SW 1271 (cell line): ENCODE measurements around the gene ARL15.

ENCODE experiments used
- DNase-seq, 2 experiments: peaks; one replicate each; lab custom pipeline; 2025; lab: John Stamatoyannopoulos, UW

The ARL15 gene

DNA sequence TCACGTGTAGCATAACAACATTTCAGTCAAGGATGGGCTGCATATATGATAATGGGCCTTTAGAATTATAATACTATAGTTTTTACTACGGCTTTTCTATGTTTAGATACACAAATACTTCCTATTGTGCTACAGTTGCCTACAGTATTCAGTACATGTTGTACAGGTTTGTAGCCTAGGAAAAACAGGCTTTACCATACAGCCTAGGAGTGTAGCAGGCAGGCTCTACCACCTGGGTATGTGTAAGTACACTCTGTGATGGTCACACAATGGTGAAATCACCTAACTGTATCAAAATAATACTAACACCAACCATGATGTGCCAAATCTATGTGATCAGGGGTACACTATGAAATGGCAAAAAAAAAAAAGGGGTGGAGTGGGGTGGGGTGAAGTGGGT is 372.9 kb downstream of the ARL15 start:
- no peak for DNase-seq

DNA sequence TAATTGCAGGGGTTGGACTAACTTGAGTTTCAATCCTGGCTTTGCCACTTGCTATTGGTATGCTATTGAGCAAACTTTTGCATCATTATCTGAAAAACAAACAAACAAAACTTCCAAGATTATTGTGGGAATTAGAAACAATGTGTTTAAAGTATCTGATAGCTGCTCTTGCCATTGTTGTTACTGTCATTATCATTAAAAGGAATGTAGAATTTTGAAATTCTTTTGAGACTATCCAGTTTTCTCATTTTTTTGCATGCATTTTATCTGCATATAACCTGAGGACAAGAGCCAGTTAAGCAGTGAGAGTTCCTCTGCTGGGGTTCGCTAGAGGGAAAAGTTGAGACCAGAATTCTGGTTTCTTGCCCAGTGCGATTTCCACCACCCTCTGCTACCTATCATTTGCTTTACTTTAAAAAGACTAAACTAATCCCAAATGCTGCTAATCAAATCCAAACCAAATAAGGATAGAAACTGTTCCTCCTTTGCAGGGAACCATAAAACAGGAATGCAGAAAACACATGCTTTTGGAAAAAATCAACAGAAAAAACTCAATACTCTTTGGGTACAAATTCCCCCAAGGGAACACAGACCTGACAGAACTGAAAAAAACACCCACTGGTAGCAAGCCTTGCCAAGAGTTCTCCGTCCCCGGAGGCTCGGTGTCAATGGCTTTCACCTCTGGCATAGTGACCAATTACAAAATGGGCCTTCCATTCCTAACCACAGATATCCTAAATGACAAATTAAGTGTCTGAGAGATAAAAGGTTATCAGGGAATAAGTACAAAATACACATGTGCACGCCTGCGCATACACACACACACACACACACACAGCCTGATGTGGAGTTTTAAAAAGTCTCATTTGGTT is 373.7 kb downstream of the ARL15 start:
- no peak for DNase-seq

DNA sequence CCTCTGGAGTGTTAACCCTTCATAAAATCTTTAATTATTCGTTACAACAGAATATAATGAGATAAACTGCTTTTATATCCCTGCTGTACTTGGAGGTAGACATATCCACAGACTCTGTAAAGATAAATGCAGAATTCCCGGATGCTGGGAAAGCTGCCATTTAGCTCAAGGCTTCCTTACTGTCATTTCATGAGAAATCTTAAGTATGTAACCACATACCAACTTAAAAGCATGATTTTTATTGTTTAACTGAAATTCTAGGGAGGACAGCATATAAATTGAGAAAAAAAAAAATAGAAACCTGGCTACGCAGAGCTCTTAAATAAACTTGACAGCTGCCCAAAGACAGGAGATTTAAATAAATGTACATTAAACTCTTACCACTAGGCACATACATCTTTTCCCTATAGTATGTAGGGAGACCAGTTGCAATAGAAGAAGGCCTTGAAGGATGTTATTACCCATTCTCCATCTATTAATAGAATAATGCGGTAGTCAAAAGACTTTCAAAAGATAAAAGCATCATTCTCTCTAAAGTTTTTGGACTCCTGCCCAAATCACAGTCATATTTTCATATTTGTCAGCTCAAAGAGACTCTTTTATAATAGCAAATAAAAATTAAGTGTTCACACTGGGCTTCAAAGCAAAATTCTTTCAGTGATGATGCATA is 376.1 kb downstream of the ARL15 start:
- DNase-seq: no peak

DNA sequence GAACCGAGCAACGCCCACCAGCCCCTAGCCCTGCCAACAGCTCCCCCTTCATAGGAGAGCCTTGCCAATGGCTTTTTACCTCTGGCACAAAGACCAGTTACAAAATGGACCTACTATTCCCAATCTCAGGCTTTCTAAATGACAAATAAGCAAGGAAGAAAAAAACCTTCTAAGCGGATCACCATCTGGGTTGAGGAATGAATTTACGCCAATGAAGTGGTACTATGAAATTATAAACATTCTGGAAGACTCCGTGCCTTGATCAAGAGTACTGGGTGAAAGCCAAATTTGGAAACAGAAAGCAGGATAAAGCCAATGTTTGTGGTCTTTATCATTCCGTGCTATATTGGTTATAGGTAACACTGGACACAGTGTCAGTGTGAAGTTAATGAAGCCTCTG is 378.0 kb downstream of the ARL15 start:
- DNase-seq: no peak

DNA sequence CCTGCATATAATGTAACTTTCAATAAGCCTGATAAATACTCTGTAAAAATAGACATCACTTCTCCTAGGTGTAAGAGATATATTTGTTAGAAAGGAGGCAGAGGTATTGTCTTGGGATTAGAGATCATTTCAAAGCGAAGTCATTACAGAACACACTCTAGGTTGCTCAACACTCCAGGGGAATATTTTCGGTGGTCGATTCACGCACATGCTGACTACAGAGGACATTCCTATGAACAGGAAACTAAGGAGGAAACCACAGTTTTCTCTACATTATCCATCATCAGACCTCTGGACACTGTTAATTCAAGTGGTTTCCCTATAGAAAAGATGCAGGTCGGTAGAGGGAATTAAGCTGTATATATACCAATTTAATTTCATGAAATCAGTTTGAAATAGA is 379.9 kb downstream of the ARL15 start:
- DNase-seq: no peak

DNA sequence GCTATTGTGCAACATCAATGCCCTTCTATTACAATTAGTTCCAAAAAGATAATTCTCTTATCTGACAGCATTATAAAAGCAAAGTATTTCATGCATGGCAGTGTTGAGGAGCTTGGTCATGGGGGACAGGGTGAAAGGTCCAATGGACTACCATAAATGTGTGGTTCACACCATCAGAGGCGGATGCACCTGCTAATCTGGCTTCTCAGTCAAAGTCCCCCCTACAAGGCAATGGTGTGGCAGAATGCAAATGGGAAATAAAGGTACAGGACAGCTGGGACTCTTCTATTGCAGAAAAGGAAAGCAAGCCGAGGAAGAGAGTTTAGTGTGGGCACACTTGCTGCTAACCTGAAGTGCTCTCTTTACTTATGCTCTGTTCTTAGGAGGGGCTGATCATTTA is 380.8 kb downstream of the ARL15 start:
- DNase-seq: no peak

DNA sequence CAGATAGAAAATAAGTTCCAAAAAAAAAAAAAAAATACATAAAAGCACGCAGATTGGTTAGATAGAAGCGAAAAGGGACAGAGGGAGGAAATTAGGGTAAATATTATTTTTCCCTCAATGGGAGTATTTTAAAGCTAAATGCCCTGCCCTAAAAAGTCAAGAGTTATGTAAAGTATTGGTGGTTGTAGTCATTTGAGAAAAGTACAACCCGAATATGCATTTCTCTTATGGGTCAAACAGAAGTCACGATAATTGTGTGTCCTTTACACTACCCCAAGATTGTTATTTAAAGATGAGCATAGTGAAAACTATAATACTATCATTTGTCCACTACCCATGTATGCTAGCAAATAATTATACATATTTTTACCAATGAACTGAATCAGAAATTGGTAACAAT is 381.2 kb downstream of the ARL15 start:
- no peak for DNase-seq

DNA sequence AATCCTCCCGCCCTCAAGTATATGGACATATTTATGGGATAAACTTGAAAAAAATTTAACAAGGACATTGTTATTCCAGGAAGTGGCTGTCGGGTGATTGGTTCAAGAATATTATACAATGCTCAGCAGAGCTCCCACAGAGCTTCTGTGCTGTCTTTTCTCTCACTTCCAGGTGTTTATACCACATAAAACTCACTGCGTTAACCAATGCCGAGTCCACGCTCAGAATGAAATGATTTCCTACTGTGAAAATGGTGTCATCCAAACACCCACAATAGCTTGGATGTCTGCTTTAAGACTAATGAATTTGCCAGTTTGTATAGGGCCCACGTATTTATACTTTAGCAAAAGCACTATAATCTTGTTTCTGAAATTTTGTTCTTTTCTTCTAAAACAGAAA is 381.7 kb downstream of the ARL15 start:
- no peak for DNase-seq

DNA sequence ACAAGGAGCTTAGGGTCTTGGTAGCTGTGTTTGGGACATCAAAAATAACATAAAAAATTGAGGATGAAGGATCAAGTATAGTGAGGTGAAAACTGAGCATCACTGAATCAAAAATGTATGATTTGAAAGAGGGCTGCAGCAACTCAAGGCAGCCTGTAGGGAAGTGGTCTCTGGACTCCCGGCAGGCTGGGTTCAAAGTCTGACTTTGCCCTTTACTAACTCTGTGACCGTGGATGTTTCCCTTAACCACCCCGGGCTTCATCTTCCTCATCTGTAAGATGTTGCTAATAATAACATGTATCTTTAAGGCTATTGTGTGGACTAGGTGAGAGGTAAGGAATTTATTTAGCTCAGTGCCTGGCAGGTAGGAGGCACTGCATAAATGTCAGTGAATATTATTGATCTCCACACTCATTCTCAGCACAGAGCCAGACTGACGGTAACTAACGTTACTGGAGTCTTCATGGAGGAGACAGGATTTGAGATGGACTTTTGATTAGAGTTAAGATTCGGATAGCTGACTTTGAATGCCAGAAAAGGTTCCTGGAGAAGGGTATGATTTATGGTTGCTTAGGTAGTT is 382.6 kb downstream of the ARL15 start:
- DNase-seq: no peak

DNA sequence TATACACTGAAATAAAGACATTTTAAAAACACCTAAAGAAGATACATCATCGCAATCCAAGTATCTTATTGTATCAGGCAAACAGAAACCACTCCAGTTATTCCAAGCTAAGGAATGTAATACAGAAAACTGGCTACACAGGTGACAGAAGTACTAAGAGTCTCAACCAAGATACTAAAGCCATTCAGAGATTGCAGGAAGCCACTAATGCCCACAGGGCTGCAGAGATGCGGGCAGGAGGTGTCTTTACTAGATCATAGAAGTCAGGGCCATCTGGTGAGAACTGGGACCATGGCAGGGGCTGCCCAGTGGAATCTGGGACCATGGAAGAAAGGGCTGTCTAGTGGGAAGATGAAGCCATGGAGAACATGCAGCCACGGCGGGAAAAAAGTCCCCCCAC is 384.3 kb downstream of the ARL15 start:
- no peak for DNase-seq

DNA sequence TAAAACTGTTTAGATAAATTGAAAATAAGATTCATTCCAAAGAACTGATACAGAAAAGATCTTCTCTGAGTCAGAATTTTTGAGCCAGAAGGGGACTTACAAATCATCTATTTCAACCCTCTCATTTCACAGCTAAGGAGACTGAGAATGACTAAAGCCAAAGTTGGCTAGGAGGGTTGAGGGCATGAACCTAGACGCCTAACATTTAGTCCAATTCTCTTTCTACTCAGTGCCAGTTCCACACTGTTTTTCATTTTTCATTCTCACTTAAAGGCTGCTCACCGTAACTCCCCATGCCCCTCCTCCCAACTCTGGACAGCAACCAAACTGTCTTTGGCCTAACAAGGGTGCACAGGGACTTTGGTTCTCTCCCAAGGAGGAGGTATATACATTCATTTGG is 386.0 kb downstream of the ARL15 start:
- no peak for DNase-seq

DNA sequence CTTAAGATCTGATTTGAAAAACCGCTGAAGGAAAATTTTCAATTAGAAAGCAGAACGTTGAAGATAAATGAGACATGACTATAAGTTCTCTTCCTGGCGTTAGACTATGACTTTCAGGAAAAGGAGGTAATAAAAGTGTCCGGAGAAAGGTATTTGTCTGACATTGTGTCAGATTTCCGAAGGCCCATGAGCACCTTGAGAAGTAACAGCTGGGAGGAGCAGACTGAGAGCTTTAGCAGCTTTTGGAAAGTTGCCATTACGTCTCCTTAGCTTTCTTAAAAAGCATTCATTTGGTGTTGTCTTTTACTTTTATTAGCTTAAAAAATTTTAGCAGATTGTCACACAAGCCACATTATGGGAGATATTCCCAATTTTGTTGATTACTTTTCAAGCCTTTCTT is 386.4 kb downstream of the ARL15 start:
- no peak for DNase-seq

DNA sequence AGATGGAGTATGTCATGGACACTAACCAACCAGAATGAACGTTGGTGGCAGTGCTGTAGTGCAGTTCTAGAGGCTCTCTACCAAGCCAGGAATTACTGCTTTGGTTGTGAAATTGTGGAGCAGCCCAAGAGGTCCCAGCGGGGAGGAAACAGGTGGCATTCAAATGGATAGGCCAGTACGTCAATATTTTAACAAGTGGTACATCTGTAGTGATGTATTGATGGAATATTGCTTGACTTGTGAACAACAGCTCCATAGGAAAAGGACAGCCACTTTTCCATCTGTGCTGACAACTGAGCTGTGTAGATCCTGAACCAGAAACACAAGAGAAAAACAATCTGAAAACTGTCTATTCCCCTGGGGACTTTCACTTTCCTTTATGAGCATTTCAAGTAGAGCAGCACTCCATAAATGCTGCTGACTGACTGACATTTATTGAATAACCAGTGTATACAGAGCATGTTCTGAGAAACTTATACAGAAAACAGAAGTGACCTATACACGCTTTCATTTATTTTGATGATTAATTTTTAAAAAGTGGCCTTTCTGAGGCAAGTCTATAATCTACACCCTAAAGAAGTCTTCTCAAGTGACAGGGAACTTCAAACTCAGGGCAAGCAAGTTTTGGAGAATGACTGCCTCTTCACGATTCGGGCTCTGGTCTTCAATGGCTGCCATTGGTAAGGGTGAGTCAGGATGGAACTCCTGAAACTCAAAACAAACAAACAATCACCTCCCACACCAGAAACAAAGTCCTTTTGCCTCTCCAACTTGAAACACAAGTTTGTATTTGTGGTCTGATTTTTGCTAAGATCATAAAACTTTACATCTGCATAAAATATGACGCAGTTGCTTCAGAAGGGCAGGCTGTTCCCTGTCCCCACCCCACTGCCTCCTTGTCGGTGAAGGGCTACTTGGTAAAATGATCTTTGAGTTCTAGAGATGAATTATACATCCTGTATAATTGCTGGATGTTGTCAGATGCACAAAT is 387.6 kb downstream of the ARL15 start:
- DNase-seq: no peak

DNA sequence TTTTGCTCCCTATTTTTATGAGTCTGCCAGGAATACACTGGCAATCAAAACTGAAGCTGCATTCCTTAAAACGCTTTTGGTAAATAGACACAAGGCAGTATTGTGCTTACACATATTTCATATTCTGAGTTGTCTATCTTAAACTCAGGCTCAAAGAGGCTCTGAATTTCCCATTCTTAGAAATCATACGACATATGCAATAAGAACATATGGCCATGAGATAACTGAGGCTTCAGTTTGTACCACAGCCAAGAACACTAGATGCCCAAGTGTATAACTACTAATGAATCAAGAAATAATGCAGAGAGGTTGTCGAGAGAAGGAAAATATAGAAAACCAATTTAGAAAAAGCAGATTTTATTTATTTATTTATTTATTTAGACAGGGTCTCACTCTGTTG is 392.5 kb downstream of the ARL15 start:
- DNase-seq: no peak

DNA sequence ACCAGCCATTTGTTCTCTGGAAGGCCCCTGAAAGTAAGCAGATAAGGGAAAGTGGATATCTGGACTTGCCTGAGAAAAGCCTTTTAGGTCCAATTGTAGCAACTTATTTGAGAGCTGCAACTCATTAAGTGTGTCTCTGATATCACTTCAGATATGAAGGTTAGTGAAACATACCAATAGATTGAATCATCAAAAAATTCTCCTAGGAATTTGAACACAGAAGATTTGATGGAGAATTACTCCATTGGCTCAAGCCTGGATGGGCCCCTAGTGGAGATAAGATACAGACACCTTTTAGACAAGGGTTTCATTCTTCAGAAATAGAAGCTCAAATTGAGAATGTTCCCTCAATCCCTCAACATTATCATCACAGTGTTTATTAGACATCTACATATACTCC is 393.3 kb downstream of the ARL15 start:
- DNase-seq: peak in 1 of 2 experiments; percentile 54

DNA sequence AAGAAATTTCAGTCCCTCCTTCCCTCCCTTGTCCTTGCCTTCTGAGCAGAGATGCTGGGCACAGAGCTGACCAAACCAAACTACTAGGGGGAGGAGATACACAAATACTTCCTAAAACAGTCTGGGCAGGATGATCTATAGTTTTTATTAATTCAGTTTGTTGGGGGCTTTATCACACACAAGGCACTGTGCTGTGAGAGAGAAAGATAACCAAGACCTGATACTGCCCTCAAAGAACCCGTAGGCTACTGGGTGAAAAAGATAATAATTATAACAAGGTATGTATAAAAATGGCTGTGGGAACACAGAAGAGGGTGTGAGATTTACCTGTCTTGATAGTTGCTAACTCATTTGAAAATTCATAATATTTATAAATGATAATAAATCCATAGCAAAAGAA is 395.3 kb downstream of the ARL15 start:
- no peak for DNase-seq

DNA sequence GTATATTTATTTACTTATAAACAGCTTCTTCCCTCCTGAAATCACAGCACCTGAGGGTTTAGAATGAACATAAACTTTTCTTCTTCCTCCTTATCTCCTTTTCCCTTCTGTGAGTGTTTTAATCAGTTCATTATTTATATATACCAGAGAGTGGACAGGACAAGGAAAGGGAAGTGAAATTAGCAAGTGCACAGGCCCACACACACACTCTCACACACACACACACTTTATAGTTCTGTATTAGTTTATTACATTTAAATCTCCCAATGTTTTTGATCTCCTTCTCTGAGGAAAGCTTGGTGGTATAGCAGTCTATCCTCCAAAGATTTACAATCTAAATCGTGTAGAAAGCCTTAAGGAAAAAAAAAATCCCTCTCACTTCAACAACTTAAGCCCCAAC is 396.4 kb downstream of the ARL15 start:
- no peak for DNase-seq

DNA sequence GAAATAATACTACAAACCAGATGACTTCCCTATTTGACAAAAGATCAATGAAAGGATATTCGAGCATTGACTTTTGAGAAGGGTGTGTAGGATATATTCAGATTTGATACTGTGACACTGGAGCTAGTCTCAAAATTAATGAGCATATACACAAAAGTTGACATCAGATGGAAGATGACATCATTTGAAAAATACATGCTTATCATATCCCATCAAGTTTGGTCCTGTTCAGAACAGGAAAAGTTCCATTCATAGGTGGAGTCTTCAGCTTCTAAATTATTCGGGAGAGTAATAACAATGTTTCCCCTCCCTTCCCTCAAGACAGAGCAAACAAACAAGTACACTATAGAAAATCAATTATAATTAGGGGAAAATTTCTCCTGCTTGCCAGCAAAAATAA is 401.6 kb downstream of the ARL15 start:
- DNase-seq: no peak

DNA sequence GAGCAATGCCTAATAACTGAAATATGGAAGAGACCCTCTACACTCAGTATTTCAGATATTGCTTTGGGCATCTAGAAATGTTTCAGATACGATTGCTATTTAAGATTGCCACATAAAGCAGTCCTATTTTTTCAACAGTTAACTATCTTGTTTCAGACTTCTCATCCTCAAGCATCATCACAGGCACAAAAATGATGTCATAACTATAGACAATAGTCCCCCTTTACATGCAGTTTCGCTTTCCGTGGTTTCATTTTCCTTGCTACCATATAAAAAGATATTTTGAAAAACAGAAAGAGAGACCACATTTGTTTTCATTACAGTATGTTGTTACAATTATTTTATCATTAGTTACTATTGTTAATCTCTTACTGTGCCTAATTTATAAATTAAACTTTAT is 402.5 kb downstream of the ARL15 start:
- DNase-seq: no peak

DNA sequence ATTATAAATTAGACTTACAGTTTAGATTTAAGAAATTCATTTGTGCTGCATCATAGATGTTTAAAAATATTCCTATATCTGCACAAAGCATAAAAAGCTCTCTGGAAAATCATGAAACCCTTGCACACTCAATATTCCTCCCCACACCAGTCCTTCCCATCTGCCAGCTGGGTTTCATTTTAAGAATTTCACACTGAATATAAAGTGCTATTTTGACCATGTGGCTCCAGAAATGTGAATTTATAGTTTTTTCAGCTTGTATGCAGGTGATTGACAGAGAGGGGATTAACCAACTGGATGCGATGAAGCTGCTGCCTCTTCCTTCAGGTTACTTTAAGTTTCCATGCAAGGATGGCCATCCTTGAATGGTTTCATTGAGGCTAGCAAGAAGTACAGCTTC is 403.6 kb downstream of the ARL15 start:
- DNase-seq: no peak

DNA sequence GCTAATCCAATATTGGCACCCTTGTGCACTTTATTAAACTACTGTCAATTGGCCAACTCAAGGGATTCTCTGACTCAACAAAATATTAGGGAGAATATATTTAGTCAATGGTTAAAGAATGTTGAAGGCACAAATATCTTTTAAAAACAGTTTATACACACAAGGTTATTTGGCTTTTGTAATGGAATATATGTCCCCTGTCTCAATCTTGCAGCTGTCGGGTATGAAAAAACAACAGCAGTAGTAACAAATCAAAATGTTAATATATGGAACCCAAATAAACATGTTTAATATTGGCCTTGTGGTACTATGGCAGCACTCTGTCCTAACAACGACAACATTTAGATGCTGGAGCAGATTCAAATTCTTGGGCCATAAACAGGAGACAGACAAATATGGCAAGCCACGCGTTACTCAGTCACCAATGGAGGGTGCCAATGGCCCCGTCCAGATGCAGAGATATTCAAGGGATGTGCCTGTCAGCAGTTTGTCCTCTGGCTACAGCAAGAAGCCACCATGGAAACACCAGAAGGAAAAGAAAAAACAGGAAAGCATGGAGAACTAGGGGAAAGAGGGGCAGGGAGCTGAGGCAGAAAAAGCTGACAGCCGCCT is 408.0 kb downstream of the ARL15 start:
- DNase-seq: no peak

DNA sequence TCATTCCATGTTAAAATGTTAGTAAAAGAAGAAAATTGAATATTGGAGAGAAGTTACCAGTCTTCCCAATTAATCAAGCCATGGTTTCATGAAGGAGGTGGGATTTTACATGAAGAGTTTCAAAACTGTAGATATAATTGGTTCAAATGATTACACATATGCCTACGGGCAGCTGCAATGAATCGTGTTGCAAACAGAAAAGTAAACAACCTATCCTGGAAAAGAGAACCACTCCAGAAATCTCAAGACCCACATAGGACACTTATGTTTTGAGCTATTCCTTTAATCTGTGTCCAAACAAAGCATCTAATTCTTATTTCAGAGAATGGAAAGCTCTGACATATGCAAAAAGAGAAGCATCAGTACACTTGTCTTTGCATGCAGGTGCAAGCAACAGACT is 409.7 kb downstream of the ARL15 start:
- no peak for DNase-seq
